BJ (cell line): ENCODE data around the gene MAPK6. TPM values are rescaled to one million over a fixed set of nuclear protein-coding genes. Genes with fewer than 3 reads are reported as not detected.

ENCODE experiments used
- CTCF ChIA-PET: fragments of 350-600 bp; formaldehyde crosslinking; extraction: SDS; loops from one replicate; lab custom pipeline; 2021; ENCODE audit warnings: antibody characterized with exemption, inconsistent platforms; lab: Yijun Ruan, JAX
- POLR2A ChIA-PET: fragments of 300-600 bp; sonication (Branson Sonifier 250); formaldehyde crosslinking; extraction: SDS; loops from one replicate; lab custom pipeline; 2021; ENCODE audit warnings: antibody characterized with exemption; lab: Charles Lee
- DNase-seq: peaks from one replicate; pipeline ENCODE4 v3.0.0-alpha.2; 2011; ENCODE audit warnings: low read depth
- H3K27me3 ChIP-seq: 2 replicates; pipeline ENCODE4 v1.6.0; 2011; ENCODE audit warnings: low read length; ENCODE audit not compliant: control insufficient read depth, insufficient read depth
- H3K36me3 ChIP-seq: 2 replicates; pipeline ENCODE4 v1.5.1; 2011; ENCODE audit warnings: low read length; ENCODE audit not compliant: control insufficient read depth, insufficient read depth
- H3K4me3 ChIP-seq: 2 replicates; pipeline ENCODE4 v1.5.1; 2011; ENCODE audit warnings: low read depth, mild to moderate bottlenecking, control low read depth, low read length
- CTCF ChIP-seq: IDR thresholded peaks from 2 replicates; pipeline ENCODE4 v1.5.1; 2011; ENCODE audit warnings: low read depth, mild to moderate bottlenecking, control low read depth, inconsistent platforms, low read length, moderate library complexity; ENCODE audit not compliant: insufficient read depth
- polyA plus RNA-seq: library from polyadenylated mRNA; depleted of rRNA; stranded (reverse); fragments of >200 nt; gene quantifications from 2 replicates; pipeline ENCODE4 v1.2.3, GENCODE V29; 2011; rRNA removed

MAPK6 gene
- polyA plus RNA-seq, 1 experiment = 21.2 TPM

- Histone ChIP-seq H3K4me3 (no peak overlapping the region), H3K27me3 (peaks cover 2% of the 10 kb centered on the region), H3K36me3 (no peaks in the 10 kb centered on the region)
- DNase-seq = no peak
- no peak for TF ChIP-seq CTCF
- ChIA-PET CTCF (interaction anchor here (1.0 to 2.5 kb wide), 2 partner anchors 10 to 24 kb away, joined by 4 to 8 read pairs; no protein-coding TSS in a partner anchor), POLR2A (no interaction called here)
Measured at GRCh38 chr15:52115598-52116427, 96.8 kb downstream of the MAPK6 start.

Other genes with a start within 250 kb of the MAPK6 start
- gene TMOD3, start 189.6 kb upstream of the MAPK6 start, polyA plus RNA-seq = 5.8 and 16.5 TPM in 2 replicates
- gene LEO1, start 47.4 kb upstream of the MAPK6 start, polyA plus RNA-seq = 1.3 and 4.5 TPM in 2 replicates
- 0.16 and 0.18 TPM in 2 replicates for gene BCL2L10, start 93.6 kb downstream of the MAPK6 start, polyA plus RNA-seq
- 57.7 and 63.0 TPM in 2 replicates for gene GNB5, start 172.2 kb downstream of the MAPK6 start, polyA plus RNA-seq